Fibroblast of skin of left biceps (primary cell): ENCODE results near the gene TUBA4B.
A peak's percentile ranks its signal among the peaks of the same experiment; 100 is the strongest.
"Not testable (repeated sequence)": the region's sequence is repeated elsewhere in the genome, so short reads cannot be mapped to it uniquely, and the experiment has no call there.

ENCODE experiments used
- DNase-seq, 2 experiments: peaks; one replicate each; pipeline ENCODE4 v3.0.0-alpha.2; 2013; ENCODE audit warnings: low read depth in 2 of 2

Gene TUBA4B

DNA sequence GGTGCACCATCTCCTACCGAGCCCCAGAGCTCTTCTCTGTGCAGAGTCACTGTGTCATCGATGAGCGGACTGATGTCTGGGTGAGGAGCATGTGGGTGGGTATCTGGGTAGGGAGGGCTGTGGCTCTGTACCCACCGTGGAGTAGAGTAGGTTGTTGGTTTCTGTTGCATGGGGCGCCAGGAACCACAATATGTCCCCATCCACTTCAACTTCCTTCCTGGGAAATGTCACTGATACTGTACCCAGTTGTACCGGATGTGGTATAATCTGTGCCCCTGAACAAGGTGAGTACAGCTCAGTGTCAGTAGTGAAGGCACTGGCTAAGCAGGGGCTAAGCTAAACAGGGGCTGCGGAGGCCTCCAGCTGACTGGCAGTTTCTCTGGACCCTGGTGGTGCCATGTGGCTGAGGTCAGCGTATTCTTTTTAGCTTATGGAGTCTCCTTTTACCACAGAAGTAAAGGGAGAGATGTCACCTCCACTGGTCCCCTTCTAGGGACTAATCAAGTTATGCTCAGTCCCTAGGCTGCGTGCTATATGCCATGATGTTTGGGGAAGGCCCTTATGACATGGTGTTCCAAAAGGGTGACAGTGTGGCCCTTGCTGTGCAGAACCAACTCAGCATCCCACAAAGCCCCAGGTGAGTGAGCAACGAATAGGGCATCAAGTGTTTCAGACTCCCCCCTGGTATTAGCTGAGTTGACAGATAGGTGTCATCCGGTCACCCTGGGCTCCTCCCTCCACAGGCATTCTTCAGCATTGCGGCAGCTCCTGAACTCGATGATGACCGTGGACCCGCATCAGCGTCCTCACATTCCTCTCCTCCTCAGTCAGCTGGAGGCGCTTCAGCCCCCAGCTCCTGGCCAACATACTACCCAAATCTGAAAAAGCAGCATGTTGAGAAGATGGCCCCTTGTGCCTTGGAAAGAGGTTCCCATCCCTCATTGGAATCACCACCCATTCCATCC lies 5.1 kb upstream of the TUBA4B start:
- DNase-seq: no peak

- no peak for DNase-seq
Observed at GRCh38 chr2:219248845-219249202, 4.2 kb upstream of the TUBA4B start.

DNA sequence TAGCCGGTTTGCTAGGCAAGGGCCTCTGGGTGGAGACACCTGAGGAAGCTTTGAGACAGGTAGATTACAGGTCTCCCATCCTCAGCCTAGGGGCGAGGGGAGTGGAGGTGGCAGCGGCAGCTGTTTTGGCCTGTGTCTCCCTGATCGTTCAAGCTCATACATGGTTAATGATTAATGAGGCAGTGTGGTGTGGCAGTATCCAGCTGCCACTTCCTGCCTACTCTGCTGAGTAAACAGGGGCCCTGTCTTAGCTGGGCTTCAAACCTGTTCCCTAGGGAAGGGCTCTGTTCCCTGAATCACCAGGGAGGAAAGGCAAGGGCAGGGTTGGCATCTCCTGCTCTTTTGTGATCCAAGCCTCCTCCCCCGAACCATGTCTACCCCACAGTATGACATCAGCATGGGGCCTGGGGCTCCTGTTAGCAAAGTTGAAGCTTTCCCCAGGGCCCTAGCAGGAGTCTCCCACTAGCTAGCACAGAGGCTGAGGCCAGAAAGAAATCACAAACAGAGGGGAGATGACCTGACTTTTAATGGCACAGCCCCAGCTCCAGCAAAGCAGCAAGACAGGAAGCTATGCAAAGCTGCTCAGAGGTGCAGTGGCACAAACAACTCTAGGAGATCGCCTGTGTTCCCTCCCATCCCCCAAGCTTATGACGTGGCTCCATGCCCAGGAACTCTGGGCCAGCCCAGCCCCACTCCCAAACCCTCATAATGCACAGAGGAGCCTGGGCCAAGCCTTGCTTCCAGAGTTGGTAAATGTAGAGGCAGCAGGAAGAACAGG lies 3.7 kb upstream of the TUBA4B start:
- DNase-seq: peak in 1 of 2 experiments; percentile 33

DNA sequence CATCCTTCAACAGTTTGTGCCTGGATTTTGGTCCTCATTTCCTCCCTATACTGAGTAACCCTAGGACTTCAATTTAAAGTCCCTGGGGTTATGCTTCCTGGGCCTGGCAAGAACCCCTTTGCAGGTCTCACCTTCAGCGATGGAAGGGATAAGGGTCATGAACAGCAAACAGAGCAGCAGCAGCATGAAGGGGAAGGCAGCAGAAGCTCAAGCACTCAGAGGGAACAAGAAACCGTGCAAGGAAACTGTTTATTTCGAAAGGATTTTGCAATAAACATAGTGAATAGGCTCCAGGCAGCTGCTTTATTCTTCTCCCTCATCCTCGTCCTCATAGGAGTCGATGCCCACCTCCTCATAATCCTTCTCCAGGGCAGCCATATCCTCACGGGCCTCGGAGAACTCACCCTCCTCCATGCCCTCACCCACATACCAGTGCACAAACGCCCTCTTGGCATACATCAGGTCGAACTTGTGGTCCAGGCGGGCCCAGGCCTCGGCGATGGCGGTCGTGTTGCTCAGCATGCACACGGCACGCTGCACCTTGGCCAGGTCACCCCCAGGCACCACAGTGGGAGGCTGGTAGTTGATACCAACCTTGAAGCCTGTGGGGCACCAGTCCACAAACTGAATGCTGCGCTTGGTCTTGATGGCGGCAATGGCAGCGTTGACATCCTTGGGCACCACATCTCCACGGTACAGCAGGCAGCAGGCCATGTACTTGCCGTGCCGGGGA lies 2.8 kb upstream of the TUBA4B start:
- no peak for DNase-seq

GRCh38 chr2:219251656-219252055 lies 1.4 kb upstream of the TUBA4B start:
- DNase-seq: no peak

GRCh38 chr2:219252084-219252483 lies 959 bp upstream of the TUBA4B start:
- DNase-seq: no peak

DNA sequence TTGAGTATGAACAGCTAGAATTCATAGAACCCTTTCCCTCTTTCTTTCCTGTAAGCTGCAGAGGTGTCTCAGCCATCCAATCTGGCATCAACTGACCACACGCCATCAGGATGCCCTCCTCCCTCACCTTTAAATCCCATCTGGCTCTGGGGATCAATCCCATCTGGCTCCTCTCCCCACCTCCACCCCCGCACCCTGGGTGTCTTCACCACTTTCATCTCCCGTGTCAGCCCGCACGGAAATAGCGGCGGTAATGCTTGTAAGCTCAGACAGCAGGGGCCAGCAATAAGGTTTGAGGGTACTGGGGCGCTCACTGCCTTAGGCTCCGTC lies 508 bp upstream of the TUBA4B start:
- no peak for DNase-seq

- DNase-seq: no peak
Observed at GRCh38 chr2:219253753-219254589, 928 bp downstream of the TUBA4B start, which contains the start of gene TUBA4A. Gene TUBA4A (minus strand): TSS chr2:219253918. CDS start chr2:219253858, 60 bp downstream.

DNA sequence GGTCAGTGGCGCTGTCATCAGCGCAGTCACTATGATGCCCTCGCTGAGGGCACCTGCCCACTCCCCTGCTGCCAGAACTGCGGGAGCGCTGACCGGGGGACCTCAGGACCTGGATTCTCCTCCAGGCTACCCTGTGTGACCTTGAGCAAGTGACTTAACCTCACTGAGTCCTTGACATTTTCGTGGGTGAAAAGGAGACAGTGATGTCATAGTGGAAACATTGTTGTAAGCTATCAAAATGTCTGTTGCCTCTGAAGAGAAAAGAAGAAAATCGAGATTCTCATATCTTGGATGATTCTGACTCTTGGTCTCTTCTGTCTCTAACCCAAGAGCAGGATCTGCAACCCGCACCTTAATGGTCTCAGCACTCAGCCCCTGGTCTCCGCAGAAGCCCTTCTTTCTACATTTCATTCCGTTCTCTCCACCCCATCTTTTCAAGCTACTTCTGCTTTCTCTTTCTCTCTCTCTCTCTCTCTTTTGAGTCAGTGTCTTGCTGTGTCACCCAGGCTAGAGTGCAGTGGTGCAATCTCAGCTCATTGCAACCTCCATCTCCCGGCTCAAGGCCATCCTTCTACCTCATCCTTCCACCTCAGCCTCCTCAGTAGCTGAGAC lies 1.7 kb downstream of the TUBA4B start:
- DNase-seq: no peak

GRCh38 chr2:219258942-219259341 lies 5.9 kb downstream of the TUBA4B start:
- not testable (repeated sequence) for DNase-seq

DNA sequence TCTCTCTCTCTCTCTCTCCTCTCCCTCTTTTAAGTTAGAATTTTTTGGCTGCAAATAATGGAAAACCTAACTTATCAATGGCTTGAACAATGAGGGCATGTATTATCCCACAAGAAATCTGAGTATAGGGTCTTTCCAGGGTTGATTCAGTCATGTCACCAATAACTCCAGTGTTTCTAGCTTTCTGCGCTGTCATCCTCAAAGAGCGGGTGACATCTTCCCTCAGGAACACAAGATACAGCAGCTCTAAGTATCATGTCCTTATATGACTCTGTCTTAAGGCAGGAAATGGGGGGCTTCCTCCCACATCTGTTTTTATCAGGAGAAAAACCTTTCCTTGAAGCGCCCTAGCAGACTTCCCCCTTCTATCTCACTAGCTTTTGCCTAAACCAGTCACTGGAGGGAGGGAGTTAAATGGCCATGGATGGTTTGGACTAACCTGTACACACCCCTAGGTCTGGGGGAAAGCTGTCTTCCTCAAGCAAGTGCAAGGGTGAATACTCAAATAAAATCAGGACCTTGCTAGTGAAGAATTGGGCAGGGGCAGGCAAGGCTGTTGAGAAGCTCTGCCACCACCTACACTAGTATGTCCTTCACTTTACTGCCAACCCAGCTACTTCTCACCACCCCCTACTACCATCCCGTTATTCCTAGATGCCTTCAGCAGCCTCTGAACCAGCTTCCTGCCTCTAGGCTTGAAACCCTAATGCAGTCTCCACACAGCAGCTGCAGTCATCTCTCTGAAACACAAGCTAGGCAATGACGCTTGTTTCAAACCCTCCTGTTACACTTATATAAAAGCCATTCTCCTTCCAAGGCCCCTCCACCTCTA lies 8.2 kb downstream of the TUBA4B start:
- no peak for DNase-seq

GRCh38 chr2:219266232-219266631 lies 13.2 kb downstream of the TUBA4B start:
- no peak for DNase-seq

GRCh38 chr2:219266886-219267285 lies 13.8 kb downstream of the TUBA4B start:
- no peak for DNase-seq

DNA sequence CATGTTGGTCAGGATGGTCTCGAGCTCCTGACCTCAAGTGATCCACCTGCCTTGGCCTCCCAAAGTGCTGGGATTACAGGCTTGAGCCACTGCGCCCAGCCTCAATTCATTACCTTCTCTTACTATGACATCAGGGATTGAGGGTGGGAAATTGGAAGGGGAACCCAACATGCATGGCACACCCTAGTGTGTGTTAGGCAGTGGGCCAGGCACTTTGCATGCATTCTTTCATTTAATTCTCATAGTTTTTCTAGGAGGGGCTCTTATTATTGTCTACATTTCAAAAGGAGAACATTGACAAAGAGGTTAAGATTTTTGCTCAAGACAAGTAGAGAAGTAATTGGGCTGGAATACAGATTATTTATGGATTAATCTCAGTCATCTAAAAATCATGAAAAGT lies 15.3 kb downstream of the TUBA4B start:
- DNase-seq: no peak

DNA sequence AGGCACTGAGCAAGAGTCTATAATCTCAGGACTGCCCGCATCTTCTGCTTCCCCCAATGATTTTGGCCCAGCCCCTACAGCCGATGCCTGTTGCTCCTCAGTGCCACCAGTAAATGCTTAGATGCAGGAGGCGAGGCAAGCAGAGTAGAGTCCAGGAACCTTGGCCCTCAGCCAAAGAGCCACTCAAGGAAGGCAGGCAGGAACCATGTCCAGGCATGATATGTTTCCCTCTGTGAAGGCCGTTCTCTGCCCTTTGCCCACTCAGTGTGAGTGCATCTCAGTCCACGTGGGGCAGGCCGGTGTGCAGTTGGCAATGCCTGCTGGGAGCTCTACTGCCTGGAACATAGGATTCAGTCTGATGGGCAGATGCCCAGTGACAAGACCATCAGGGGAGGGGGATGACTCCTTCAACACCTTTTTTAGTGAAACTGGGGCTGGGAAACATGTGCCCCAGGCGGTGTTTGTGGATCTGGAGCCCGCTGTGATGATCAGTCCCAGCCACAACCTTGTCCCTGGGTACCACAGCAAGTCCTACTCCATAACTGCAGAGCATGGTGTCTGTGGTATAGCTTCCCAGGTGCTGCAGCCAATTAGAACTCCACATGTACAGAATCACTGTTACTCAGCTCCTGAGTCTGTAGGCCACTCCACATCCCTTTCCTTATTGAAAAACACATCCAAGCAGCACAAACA lies 16.5 kb downstream of the TUBA4B start:
- DNase-seq: no peak

DNA sequence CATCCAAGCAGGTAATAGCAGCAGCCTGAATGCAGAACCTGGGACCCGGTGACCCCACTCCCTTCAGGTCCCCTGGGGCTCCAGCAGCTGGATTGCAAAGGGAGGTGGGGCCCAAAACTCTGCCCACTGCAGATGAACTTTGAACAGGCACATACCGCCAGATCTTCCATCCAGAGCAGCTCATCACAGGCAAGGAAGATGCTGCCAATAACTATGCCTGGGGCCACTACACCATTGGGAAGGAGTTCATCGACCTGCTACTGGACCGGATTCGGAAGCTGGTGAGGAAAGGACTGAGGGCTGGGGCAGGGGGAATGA lies 17.0 kb downstream of the TUBA4B start:
- no peak for DNase-seq

- DNase-seq: no peak
Observed at GRCh38 chr2:219271021-219271420, 18.0 kb downstream of the TUBA4B start.

- DNase-seq: no peak
Observed at GRCh38 chr2:219272356-219272755, 19.3 kb downstream of the TUBA4B start.

- DNase-seq: no peak
Observed at GRCh38 chr2:219272995-219273394, 20.0 kb downstream of the TUBA4B start.

DNA sequence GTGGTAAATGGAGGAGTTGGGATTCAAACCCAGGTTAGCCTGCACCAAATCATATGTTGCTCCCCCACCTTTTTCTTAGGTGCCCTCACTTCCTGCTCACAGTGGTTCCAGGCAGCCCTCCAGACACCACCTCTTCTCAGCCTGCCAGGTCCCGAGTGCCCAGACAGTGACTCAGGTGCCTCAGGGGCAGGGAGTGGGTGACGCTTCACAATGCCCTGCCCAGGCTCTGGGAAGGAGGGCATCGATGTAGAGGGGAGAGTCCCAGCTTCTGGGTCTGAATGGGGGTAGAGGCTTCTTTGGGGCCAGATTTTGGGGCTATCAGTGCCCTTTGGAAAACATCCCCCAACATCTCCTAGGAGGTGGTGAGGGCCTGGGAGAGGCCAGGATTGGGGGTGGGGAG lies 20.9 kb downstream of the TUBA4B start:
- DNase-seq: no peak
